Astrocyte (in vitro differentiated cells and primary cell): Measurements from ENCODE around the gene RAB21. TPM values are rescaled to one million over a fixed set of nuclear protein-coding genes. Genes with fewer than 3 reads are reported as not detected.

Source experiments
- DNase-seq: peaks from one replicate; pipeline ENCODE4 v3.0.0-alpha.2; 2010; ENCODE audit warnings: low read depth
- FAIRE-seq: peaks from 2 replicates; lab custom pipeline; 2011; peaks lifted over from hg19 to GRCh38; lab: Jason Lieb, UNC
- H2AFZ ChIP-seq: 2 replicates; pipeline ENCODE4 v1.6.0; 2012; ENCODE audit warnings: low read depth, low read length, inconsistent platforms
- H3K27ac ChIP-seq: 2 replicates; pipeline ENCODE4 v1.5.1; 2011; ENCODE audit warnings: low read depth, low read length, inconsistent platforms
- H3K27me3 ChIP-seq: 2 replicates; pipeline ENCODE4 v1.6.0; 2011; ENCODE audit warnings: low read length, inconsistent platforms; ENCODE audit not compliant: insufficient read depth
- H3K36me3 ChIP-seq: 2 replicates; pipeline ENCODE4 v1.5.1; 2011; ENCODE audit warnings: low read length, inconsistent platforms; ENCODE audit not compliant: insufficient read depth
- H3K4me1 ChIP-seq: 2 replicates; pipeline ENCODE4 v1.5.1; 2011; ENCODE audit warnings: low read length, inconsistent platforms; ENCODE audit not compliant: insufficient read depth
- H3K4me2 ChIP-seq: 2 replicates; pipeline ENCODE4 v1.6.0; 2012; ENCODE audit warnings: low read length, inconsistent platforms
- H3K4me3 ChIP-seq: 2 replicates; pipeline ENCODE4 v1.5.1; 2011; ENCODE audit warnings: low read depth, mild to moderate bottlenecking, low read length, inconsistent platforms; ENCODE audit not compliant: insufficient read depth
- H3K79me2 ChIP-seq: 2 replicates; pipeline ENCODE4 v1.6.0; 2012; ENCODE audit warnings: mild to moderate bottlenecking, low read length, inconsistent platforms; ENCODE audit not compliant: insufficient read depth
- H3K9ac ChIP-seq: 2 replicates; pipeline ENCODE4 v1.6.0; 2012; ENCODE audit warnings: mild to moderate bottlenecking, low read length, inconsistent platforms
- H3K9me3 ChIP-seq: 2 replicates; pipeline ENCODE4 v1.5.1; 2012; ENCODE audit warnings: low read depth, mild to moderate bottlenecking, low read length, inconsistent platforms; ENCODE audit not compliant: insufficient read depth
- H4K20me1 ChIP-seq: 2 replicates; pipeline ENCODE4 v1.6.0; 2012; ENCODE audit warnings: low read length, inconsistent platforms; ENCODE audit not compliant: insufficient read depth
- H3K27ac Mint-ChIP-seq: one replicate; pipeline ENCODE4 v1.8.0; 2021; ENCODE audit warnings: mild to moderate bottlenecking, mixed read lengths; ENCODE audit not compliant: unreplicated experiment
- H3K27me3 Mint-ChIP-seq: one replicate; pipeline ENCODE4 v1.8.0; 2021; ENCODE audit warnings: low read depth, mixed read lengths; ENCODE audit not compliant: unreplicated experiment
- H3K36me3 Mint-ChIP-seq: one replicate; pipeline ENCODE4 v1.8.0; 2021; ENCODE audit warnings: low read depth, mixed read lengths; ENCODE audit not compliant: unreplicated experiment
- H3K4me1 Mint-ChIP-seq: one replicate; pipeline ENCODE4 v1.8.0; 2021; ENCODE audit warnings: low read depth, mixed read lengths; ENCODE audit not compliant: unreplicated experiment
- H3K4me3 Mint-ChIP-seq: one replicate; pipeline ENCODE4 v1.8.0; 2021; ENCODE audit warnings: mild to moderate bottlenecking, moderate library complexity, mixed read lengths; ENCODE audit not compliant: unreplicated experiment
- H3K9me3 Mint-ChIP-seq: one replicate; pipeline ENCODE4 v1.8.0; 2021; ENCODE audit warnings: mild to moderate bottlenecking, mixed read lengths; ENCODE audit not compliant: unreplicated experiment
- EZH2 ChIP-seq: IDR thresholded peaks from 2 replicates; pipeline ENCODE4 v1.6.1; 2012; ENCODE audit warnings: mild to moderate bottlenecking, low read length, inconsistent platforms; ENCODE audit not compliant: insufficient read depth
- total RNA-seq: library from RNA; stranded (reverse); gene quantifications from 2 replicates; pipeline ENCODE4 v1.2.1, GENCODE V29; 2021
- TF ChIP-seq, protein P1 (sequence below): IDR thresholded peaks from 2 replicates; pipeline ENCODE4 v1.5.1; 2011; ENCODE audit warnings: low read depth, mild to moderate bottlenecking, inconsistent platforms, low read length, moderate library complexity; ENCODE audit not compliant: insufficient read depth

Gene RAB21
- total RNA-seq, 1 donor from 2014 or later, result 88.5 TPM

DNA sequence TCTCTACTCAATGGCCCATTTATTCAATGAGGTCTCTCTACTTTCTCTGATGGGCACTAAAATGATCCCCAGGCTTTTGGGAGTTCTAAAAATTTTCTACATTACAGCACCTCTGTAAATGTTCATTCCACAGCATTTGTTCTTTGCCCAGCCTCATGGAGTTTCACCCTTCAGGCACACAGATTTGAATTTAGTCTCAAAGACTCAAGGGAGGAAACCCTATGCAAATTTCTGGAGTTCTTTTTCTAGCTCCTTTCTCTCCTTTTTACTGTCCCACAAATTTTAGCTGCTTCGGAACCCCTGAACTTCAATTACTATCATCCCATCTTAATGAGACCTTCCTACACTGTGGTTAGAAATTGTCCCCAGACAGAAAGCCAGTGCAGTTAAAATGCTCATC lies 17.5 kb upstream of the RAB21 start:
- no peaks in the 10 kb centered on the region for H3K27me3 Mint-ChIP-seq

DNA sequence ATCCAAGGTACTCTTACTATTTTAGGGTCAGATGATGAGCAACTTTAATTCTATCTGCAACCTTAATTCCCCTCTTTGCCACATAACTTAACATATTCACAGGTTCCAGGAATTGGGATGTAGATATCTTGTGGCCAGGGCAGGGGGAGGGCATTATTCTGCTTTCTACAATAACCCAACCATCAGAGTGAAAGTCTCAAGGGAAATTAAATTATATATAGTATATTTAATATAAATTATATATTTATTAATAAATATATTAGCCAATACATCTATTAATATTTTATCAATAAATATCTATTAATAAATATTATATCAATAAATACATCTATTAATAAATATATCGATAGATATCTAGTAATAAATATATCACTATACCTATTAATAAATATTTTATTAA lies 11.7 kb upstream of the RAB21 start:
- Histone ChIP-seq H2AFZ (no peak overlapping the region), H3K4me3 (no peak overlapping the region), H3K36me3 (no peaks in the 10 kb centered on the region), H3K27me3 (peaks cover under 1% of the 10 kb centered on the region), H4K20me1 (no peaks in the 10 kb centered on the region), H3K27ac (no peak overlapping the region), H3K4me1 (no peaks in the 10 kb centered on the region), H3K4me2 (no peak overlapping the region), H3K9ac (no peak overlapping the region), H3K79me2 (no peaks in the 10 kb centered on the region), H3K9me3 (no peaks in the 10 kb centered on the region)
- DNase-seq (no peak), FAIRE-seq (no peak)
- no peaks in the 10 kb centered on the region for H3K36me3 Mint-ChIP-seq
- no peak overlapping the region for H3K27ac Mint-ChIP-seq
- no peak for TF ChIP-seq EZH2
- TF ChIP-seq, protein P1, sequence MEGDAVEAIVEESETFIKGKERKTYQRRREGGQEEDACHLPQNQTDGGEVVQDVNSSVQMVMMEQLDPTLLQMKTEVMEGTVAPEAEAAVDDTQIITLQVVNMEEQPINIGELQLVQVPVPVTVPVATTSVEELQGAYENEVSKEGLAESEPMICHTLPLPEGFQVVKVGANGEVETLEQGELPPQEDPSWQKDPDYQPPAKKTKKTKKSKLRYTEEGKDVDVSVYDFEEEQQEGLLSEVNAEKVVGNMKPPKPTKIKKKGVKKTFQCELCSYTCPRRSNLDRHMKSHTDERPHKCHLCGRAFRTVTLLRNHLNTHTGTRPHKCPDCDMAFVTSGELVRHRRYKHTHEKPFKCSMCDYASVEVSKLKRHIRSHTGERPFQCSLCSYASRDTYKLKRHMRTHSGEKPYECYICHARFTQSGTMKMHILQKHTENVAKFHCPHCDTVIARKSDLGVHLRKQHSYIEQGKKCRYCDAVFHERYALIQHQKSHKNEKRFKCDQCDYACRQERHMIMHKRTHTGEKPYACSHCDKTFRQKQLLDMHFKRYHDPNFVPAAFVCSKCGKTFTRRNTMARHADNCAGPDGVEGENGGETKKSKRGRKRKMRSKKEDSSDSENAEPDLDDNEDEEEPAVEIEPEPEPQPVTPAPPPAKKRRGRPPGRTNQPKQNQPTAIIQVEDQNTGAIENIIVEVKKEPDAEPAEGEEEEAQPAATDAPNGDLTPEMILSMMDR, result no peak
- no peaks in the 10 kb centered on the region for H3K9me3 Mint-ChIP-seq
- no peak overlapping the region for H3K4me3 Mint-ChIP-seq
- no peaks in the 10 kb centered on the region for H3K27me3 Mint-ChIP-seq
- H3K4me1 Mint-ChIP-seq, result peaks cover 3% of the 10 kb centered on the region

More for the DNA sequence above, 17.5 kb upstream of the RAB21 start:
- Mint-ChIP-seq H3K4me1 (no peaks in the 10 kb centered on the region), H3K9me3 (no peaks in the 10 kb centered on the region), H3K36me3 (no peaks in the 10 kb centered on the region), H3K4me3 (no peak overlapping the region), H3K27ac (no peak overlapping the region)
- H3K4me2 ChIP-seq, result no peak overlapping the region
- no peaks in the 10 kb centered on the region for H4K20me1 ChIP-seq
- no peaks in the 10 kb centered on the region for H3K4me1 ChIP-seq
- no peak overlapping the region for H3K9ac ChIP-seq
- no peaks in the 10 kb centered on the region for H3K9me3 ChIP-seq
- TF ChIP-seq EZH2, result no peak
- TF ChIP-seq, protein P1, result no peak
- H2AFZ ChIP-seq, result no peak overlapping the region
- H3K4me3 ChIP-seq, result no peak overlapping the region
- no peak overlapping the region for H3K27ac ChIP-seq
- no peaks in the 10 kb centered on the region for H3K79me2 ChIP-seq
- DNase-seq, result no peak
- no peaks in the 10 kb centered on the region for H3K36me3 ChIP-seq
- no peak for FAIRE-seq
- H3K27me3 ChIP-seq, result no peaks in the 10 kb centered on the region

DNA sequence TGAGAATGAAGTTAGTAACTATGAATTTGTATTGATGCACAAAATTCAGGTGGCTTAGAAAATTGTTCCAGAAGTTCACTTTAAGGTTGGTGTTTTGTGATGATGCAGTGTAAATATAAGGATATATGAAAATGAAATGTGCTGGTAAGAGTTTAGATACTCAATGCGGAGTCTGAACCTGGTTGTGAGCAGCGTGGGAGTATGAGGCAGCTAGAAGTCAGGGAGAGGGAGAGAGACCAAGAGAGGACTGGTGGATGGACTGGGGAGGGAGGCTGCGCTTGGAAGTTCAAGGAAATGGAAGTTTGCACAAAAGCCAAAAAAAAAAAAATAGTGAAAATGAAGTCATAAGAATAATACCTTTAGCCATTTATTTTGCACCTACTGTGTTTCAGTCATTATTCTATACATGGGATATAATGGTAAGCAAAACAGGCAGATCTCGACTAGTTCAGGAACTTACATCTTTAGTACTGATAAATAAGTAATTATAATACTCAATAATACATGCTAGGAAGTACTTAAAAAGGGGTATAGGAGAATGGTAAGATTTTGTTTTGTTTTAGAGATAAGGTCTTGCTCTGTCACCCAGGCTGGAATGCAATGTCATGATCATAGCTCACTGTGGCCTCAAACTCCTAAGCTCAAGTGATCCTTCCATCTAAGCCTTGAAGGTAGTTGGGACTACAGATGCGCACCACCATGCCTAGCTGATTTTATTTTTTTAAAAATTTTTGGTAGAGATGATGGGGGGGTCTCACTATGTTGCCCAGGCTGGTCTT lies 10.0 kb upstream of the RAB21 start:
- peak overlapping the region; percentile 18 for H3K4me3 Mint-ChIP-seq
- Histone ChIP-seq H3K4me1 (no peaks in the 10 kb centered on the region), H4K20me1 (no peaks in the 10 kb centered on the region), H3K4me3 (no peak overlapping the region), H3K36me3 (no peaks in the 10 kb centered on the region), H3K9ac (no peak overlapping the region), H2AFZ (no peak overlapping the region), H3K4me2 (no peak overlapping the region), H3K27ac (no peak overlapping the region), H3K27me3 (peaks cover 14% of the 10 kb centered on the region), H3K9me3 (no peaks in the 10 kb centered on the region), H3K79me2 (no peaks in the 10 kb centered on the region)
- no peaks in the 10 kb centered on the region for H3K36me3 Mint-ChIP-seq
- TF ChIP-seq EZH2, result no peak
- TF ChIP-seq, protein P1, result no peak
- DNase-seq, result no peak
- H3K4me1 Mint-ChIP-seq, result peaks cover 3% of the 10 kb centered on the region
- H3K9me3 Mint-ChIP-seq, result no peaks in the 10 kb centered on the region
- H3K27ac Mint-ChIP-seq, result no peak overlapping the region
- FAIRE-seq, result no peak
- peaks cover 2% of the 10 kb centered on the region for H3K27me3 Mint-ChIP-seq
